Gastrocnemius medialis (tissue), 4 donors: ENCODE data around the gene NCL. TPM values are rescaled to one million over a fixed set of nuclear protein-coding genes. Genes with fewer than 3 reads are reported as not detected.
"Not testable (repeated sequence)": the region's sequence is repeated elsewhere in the genome, so short reads cannot be mapped to it uniquely, and the experiment has no call there.

ENCODE experiments used
- ATAC-seq, 2 donors: fragments of 150-250 bp; one replicate each; pipeline ENCODE4 v1.9.1; 2016
- DNase-seq, 2 donors: peaks; one replicate each; pipeline ENCODE4 v3.0.0-alpha.2; 2019
- H3K27ac ChIP-seq, 4 donors: fragments of 200-600 bp; sonication (generic); 1 replicate in 1 of 4; 2 replicates in 3 of 4; pipeline ENCODE4 v1.5.1; 2016 to 2018; ENCODE audit warnings: mild to moderate bottlenecking in 2 of 4, moderate library complexity in 1 of 4
- H3K27me3 ChIP-seq, 3 donors: fragments of 200-600 bp; sonication (generic) in 2 of 3; 1 replicate in 1 of 3; 2 replicates in 2 of 3; pipeline versions ENCODE4 v1.5.1 to v1.6.0; 2016 to 2019; ENCODE audit warnings: mild to moderate bottlenecking in 1 of 3, moderate library complexity in 1 of 3
- H3K36me3 ChIP-seq, 2 donors: fragments of 200-600 bp; sonication (generic) in 1 of 2; one replicate each; pipeline ENCODE4 v1.5.1; 2017 to 2018
- H3K4me1 ChIP-seq, 2 donors: fragments of 200-600 bp; sonication (generic) in 1 of 2; one replicate each; pipeline ENCODE4 v1.5.1; 2016 to 2017; ENCODE audit warnings: mild to moderate bottlenecking in 2 of 2
- H3K4me3 ChIP-seq, 4 donors: fragments of 200-600 bp; sonication (generic) in 3 of 4; 1 replicate in 1 of 4; 2 replicates in 3 of 4; pipeline ENCODE4 v1.5.1; 2016 to 2019; ENCODE audit warnings: mild to moderate bottlenecking in 2 of 4
- H3K9me3 ChIP-seq, 3 donors: fragments of 200-600 bp; sonication (generic) in 2 of 3; 1 replicate in 1 of 3; 2 replicates in 2 of 3; pipeline ENCODE4 v1.5.1; 2016 to 2019
- POLR2A ChIP-seq, 2 donors: fragments of 450-650 bp; IDR thresholded peaks; one replicate each; pipeline ENCODE4 v1.6.1; 2017; ENCODE audit warnings: antibody characterized with exemption in 2 of 2, mild to moderate bottlenecking in 2 of 2, moderate library complexity in 2 of 2
- in situ Hi-C, 4 donors: fragments of 200-750 bp; cut with MboI; loops; one replicate each; pipeline versions ENCODE4 v1.15.0 to v1.8.0; 2017; ENCODE audit warnings: low sequenced_read_pairs in 4 of 4
- intact Hi-C: fragments of 100-400 bp; cut with DNase I; formaldehyde crosslinking; loops from one replicate; pipeline ENCODE4 v1.15.1; 2023; ENCODE audit warnings: low total_unique reads
- total RNA-seq, 4 donors: library from RNA; depleted of rRNA; stranded (reverse); fragments of >200 nt; gene quantifications; one replicate each; pipeline versions ENCODE4 v1.1.0 to v1.2.3, GENCODE V29; 2016
- TF ChIP-seq, protein P1 (sequence below), 5 experiments: fragments of 450-650 bp in 3 of 5; fragments of 200-600 bp in 2 of 5; sonication (generic) in 2 of 5; IDR thresholded peaks in 4 of 5; conservative IDR thresholded peaks in 1 of 5; 1 replicate in 4 of 5; 2 replicates in 1 of 5; pipeline ENCODE4 v1.5.1; 2016 to 2019; ENCODE audit warnings: antibody characterized with exemption in 5 of 5, mild to moderate bottlenecking in 3 of 5, moderate library complexity in 3 of 5

NCL gene
- total RNA-seq, 4 donors from 2014 or later, result 48.8 to 174 (median 124) TPM

GRCh38 chr2:231464576-231465540 is 574 bp upstream of the NCL start:
- Histone ChIP-seq H3K27ac (peak overlapping the region; percentile 94 to 98 (median 96)), H3K36me3 (peaks cover 8 to 34% of the 10 kb centered on the region in 2 donors), H3K27me3 (no peaks in the 10 kb centered on the region), H3K4me1 (peaks cover 26 to 31% of the 10 kb centered on the region in 2 donors), H3K4me3 (peak overlapping the region; percentile 75 to 99 (median 91)), H3K9me3 (no peaks in the 10 kb centered on the region)
- ATAC-seq (peak; percentile 67 to 70), DNase-seq (peak; percentile 97 to 98)
- TF ChIP-seq POLR2A (IDR thresholded peaks at IDR 0.05), result no peak
- TF ChIP-seq, protein P1, sequence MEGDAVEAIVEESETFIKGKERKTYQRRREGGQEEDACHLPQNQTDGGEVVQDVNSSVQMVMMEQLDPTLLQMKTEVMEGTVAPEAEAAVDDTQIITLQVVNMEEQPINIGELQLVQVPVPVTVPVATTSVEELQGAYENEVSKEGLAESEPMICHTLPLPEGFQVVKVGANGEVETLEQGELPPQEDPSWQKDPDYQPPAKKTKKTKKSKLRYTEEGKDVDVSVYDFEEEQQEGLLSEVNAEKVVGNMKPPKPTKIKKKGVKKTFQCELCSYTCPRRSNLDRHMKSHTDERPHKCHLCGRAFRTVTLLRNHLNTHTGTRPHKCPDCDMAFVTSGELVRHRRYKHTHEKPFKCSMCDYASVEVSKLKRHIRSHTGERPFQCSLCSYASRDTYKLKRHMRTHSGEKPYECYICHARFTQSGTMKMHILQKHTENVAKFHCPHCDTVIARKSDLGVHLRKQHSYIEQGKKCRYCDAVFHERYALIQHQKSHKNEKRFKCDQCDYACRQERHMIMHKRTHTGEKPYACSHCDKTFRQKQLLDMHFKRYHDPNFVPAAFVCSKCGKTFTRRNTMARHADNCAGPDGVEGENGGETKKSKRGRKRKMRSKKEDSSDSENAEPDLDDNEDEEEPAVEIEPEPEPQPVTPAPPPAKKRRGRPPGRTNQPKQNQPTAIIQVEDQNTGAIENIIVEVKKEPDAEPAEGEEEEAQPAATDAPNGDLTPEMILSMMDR (IDR thresholded peaks at IDR 0.05 in 4 of 5, conservative IDR thresholded peaks at IDR 0.05 in 1 of 5), result no peak
- intact Hi-C loops (loop anchor here (1.0 to 5.0 kb wide), 4 partner anchors 49 to 1232 kb away; partner anchors contain the start of genes GIGYF2, PDE6D and PSMD1), in situ Hi-C loops (loop anchor here in 2 of 4 donors (10.0 to 25.0 kb wide), 2 partner anchors 320 to 353 kb away; partner anchors contain the start of genes COPS7B (in 1 of the 2) and PDE6D (in 1 of the 2))

DNA sequence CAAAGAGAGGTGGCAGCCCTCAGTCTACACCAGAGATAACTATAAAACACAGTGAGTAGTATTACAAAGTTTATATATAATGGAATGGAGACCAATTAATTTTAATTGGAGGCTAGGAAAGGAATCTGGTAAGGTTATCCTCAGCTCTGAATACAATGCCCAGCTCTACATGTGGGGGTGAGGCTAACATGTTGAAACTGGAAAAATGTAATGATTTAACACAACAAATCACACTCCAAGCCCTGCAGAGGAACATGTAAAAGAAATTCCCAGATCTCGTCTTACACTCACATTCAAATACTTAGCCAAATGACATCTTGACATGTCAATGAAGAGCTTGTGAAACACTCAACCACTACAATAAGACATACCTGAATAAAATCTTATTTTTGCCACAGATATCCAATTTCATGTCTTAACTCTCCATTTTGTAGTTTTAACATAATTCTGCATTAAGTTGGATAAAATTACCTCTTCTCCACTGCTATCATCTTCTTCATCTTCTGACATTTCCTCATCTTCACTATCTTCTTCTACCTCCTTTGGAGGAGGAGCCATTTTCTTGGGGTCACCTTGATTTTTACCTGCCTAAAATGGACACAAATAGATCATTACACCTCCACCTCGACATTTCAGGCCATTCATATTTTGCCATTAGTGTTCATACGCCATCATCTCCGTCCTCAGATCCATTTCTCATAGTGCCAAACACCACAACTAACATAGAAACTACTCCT is 1.4 kb downstream of the NCL start:
- Histone ChIP-seq H3K9me3 (no peaks in the 10 kb centered on the region), H3K27ac (peak overlapping the region; percentile 94 to 98 (median 96)), H3K36me3 (peaks cover 22 to 54% of the 10 kb centered on the region in 2 donors), H3K4me1 (peaks cover 26 to 31% of the 10 kb centered on the region in 2 donors), H3K27me3 (no peaks in the 10 kb centered on the region), H3K4me3 (peak overlapping the region; percentile 75 to 99 (median 96))
- in situ Hi-C loops, result loop anchor here in 2 of 4 donors (10.0 to 25.0 kb wide), 2 partner anchors 322 to 351 kb away; partner anchors contain the start of genes COPS7B (in 1 of the 2) and PDE6D (in 1 of the 2)
- TF ChIP-seq, protein P1 (IDR thresholded peaks at IDR 0.05 in 4 of 5, conservative IDR thresholded peaks at IDR 0.05 in 1 of 5), result no peak
- TF ChIP-seq POLR2A (IDR thresholded peaks at IDR 0.05), result no peak
- no peak for DNase-seq
- no peak for ATAC-seq
- intact Hi-C loops, result loop anchor here (5.0 kb wide), 1 partner anchor 406 kb away; the partner anchor contains the start of gene PSMD1

GRCh38 chr2:231461516-231461971 is 2.7 kb downstream of the NCL start:
- Histone ChIP-seq H3K4me1 (peaks cover 26 to 31% of the 10 kb centered on the region in 2 donors), H3K27ac (peak overlapping the region in 1 of 4 donors; percentile 94), H3K4me3 (no peak overlapping the region), H3K36me3 (peaks cover 22 to 67% of the 10 kb centered on the region in 2 donors), H3K9me3 (no peaks in the 10 kb centered on the region), H3K27me3 (no peaks in the 10 kb centered on the region)
- DNase-seq, result peak in 1 of 2 donors; percentile 60
- ATAC-seq, result no peak
- in situ Hi-C loops (loop anchor here in 2 of 4 donors (10.0 to 25.0 kb wide), 2 partner anchors 323 to 349 kb away; partner anchors contain the start of genes COPS7B (in 1 of the 2) and PDE6D (in 1 of the 2)), intact Hi-C loops (loop anchor here (5.0 kb wide), 1 partner anchor 404 kb away; the partner anchor contains the start of gene PSMD1)
- no peak for TF ChIP-seq POLR2A (IDR thresholded peaks at IDR 0.05)
- TF ChIP-seq, protein P1 (IDR thresholded peaks at IDR 0.05 in 4 of 5, conservative IDR thresholded peaks at IDR 0.05 in 1 of 5), result no peak

DNA sequence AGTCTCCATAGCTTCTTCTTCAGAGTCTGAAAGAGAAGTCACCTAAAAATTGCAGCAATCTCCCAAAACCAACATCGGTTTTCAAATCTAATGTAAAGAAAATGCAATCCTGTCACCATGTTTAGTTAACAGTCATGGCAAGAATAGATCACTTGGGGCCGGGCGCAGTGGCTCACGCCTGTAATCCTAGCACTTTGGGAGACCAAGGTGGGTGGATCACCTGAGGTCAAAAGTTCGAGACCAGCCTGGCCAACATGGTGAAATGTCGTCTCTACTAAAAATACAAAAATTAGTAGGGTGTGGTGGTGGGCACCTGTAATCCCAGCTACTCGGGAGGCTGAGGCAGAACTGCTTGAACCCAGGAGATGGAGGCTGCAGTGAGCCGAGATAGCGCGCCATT is 3.4 kb downstream of the NCL start:
- H3K27me3 ChIP-seq, result not testable (repeated sequence)

More for the DNA sequence above, 3.4 kb downstream of the NCL start:
- DNase-seq, H3K27ac ChIP-seq, H3K4me3 ChIP-seq, H3K9me3 ChIP-seq, ATAC-seq: not testable (repeated sequence)
- intact Hi-C loops, result loop anchor here (5.0 kb wide), 1 partner anchor 404 kb away; the partner anchor contains the start of gene PSMD1
- in situ Hi-C loops, result loop anchor here in 2 of 4 donors (10.0 to 25.0 kb wide), 2 partner anchors 324 to 349 kb away; partner anchors contain the start of genes COPS7B (in 1 of the 2) and PDE6D (in 1 of the 2)
- peaks cover 25 to 74% of the 10 kb centered on the region in 2 donors for H3K36me3 ChIP-seq
- peaks cover 26 to 31% of the 10 kb centered on the region in 2 donors for H3K4me1 ChIP-seq
